SU-DHL-6 (cell line): ENCODE results near the gene PREX1.

Experiments
- H2AFZ ChIP-seq: fragments of 200-600 bp; sonication (generic); 2 replicates; pipeline ENCODE4 v1.6.1; 2014; ENCODE audit warnings: low read depth, mild to moderate bottlenecking, moderate library complexity, mixed read lengths, antibody characterized with exemption, low read length; ENCODE audit not compliant: severe bottlenecking
- H3F3A ChIP-seq: fragments of 200-600 bp; shearing (Covaris generic); 2 replicates; pipeline ENCODE4 v1.6.0; 2016; ENCODE audit warnings: antibody characterized with exemption, mild to moderate bottlenecking; ENCODE audit not compliant: insufficient read depth
- H3K27ac ChIP-seq: fragments of 200-600 bp; sonication (generic); 2 replicates; pipeline ENCODE4 v1.5.1; 2016; ENCODE audit warnings: low read depth, mild to moderate bottlenecking, low read length, moderate library complexity, mixed read lengths
- H3K27me3 ChIP-seq: fragments of 200-600 bp; sonication (generic), shearing (Covaris generic); 2 replicates; pipeline ENCODE4 v1.6.0; 2014; ENCODE audit warnings: mild to moderate bottlenecking, low read length
- H3K36me3 ChIP-seq: fragments of 200-600 bp; sonication (generic); 2 replicates; pipeline ENCODE4 v1.6.1; 2014; ENCODE audit warnings: mild to moderate bottlenecking, low read length, mixed read lengths
- H3K4me2 ChIP-seq: fragments of 300-600, 200-600 bp; shearing (Covaris generic), sonication (generic); 2 replicates; pipeline ENCODE4 v1.6.0; 2014; ENCODE audit warnings: low read length, low read depth, mild to moderate bottlenecking; ENCODE audit not compliant: poor library complexity, severe bottlenecking
- H3K4me3 ChIP-seq: fragments of 200-600 bp; sonication (generic); 2 replicates; pipeline ENCODE4 v1.5.1; 2014; ENCODE audit warnings: antibody characterized with exemption, low read length, mild to moderate bottlenecking, mixed read lengths; ENCODE audit not compliant: insufficient read depth, poor library complexity, severe bottlenecking
- H3K79me2 ChIP-seq: fragments of 200-600 bp; sonication (generic); 2 replicates; pipeline ENCODE4 v1.6.1; 2014; ENCODE audit warnings: mild to moderate bottlenecking, low read length, moderate library complexity; ENCODE audit not compliant: insufficient read depth
- H3K9ac ChIP-seq: fragments of 200-600 bp; sonication (generic); 2 replicates; pipeline ENCODE4 v1.7.0; 2014; ENCODE audit warnings: mild to moderate bottlenecking, low read length
- H3K9me2 ChIP-seq: fragments of 200-600 bp; sonication (generic); replicated peaks from 2 replicates; pipeline ENCODE4 v1.6.1; 2014; ENCODE audit warnings: low read length; ENCODE audit not compliant: insufficient read depth
- H3K9me3 ChIP-seq: fragments of 200-600 bp; sonication (generic); 2 replicates; pipeline ENCODE4 v1.6.1; 2014; ENCODE audit warnings: low read length, mixed read lengths; ENCODE audit not compliant: insufficient read depth
- H4K20me1 ChIP-seq: fragments of 200-600 bp; sonication (generic); 2 replicates; pipeline ENCODE4 v1.6.1; 2014; ENCODE audit warnings: low read depth, mild to moderate bottlenecking, antibody characterized with exemption, low read length, moderate library complexity, mixed read lengths
- EZH2phosphoT487 ChIP-seq: fragments of 200-600 bp; sonication (generic), shearing (Covaris generic); conservative IDR thresholded peaks from 2 replicates; pipeline ENCODE4 v1.6.1; 2018; ENCODE audit warnings: mild to moderate bottlenecking, antibody characterized with exemption, low read length, moderate library complexity, mixed read lengths
- TF ChIP-seq, protein P1 (sequence below): fragments of 200-600 bp; sonication (generic); IDR thresholded peaks from one replicate; pipeline ENCODE4 v1.5.1; 2017; ENCODE audit warnings: antibody characterized with exemption, mild to moderate bottlenecking, low read length, moderate library complexity; ENCODE audit not compliant: insufficient read depth, poor library complexity, severe bottlenecking

The PREX1 gene

GRCh38 chr20:48658505-48658904 is 169.3 kb downstream of the PREX1 start:
- no peak overlapping the region for H3K4me3 ChIP-seq
- H3K9me3 ChIP-seq, result no peaks in the 10 kb centered on the region
- H3K9ac ChIP-seq, result no peak overlapping the region
- H3K4me2 ChIP-seq, result no peak overlapping the region
- no peaks in the 10 kb centered on the region for H3K36me3 ChIP-seq
- no peaks in the 10 kb centered on the region for H4K20me1 ChIP-seq
- no peaks in the 10 kb centered on the region for H3F3A ChIP-seq
- no peaks in the 10 kb centered on the region for H3K9me2 ChIP-seq
- no peaks in the 10 kb centered on the region for H3K27me3 ChIP-seq
- no peak overlapping the region for H2AFZ ChIP-seq
- H3K79me2 ChIP-seq, result no peaks in the 10 kb centered on the region
- no peak for TF ChIP-seq EZH2phosphoT487
- TF ChIP-seq, protein P1, sequence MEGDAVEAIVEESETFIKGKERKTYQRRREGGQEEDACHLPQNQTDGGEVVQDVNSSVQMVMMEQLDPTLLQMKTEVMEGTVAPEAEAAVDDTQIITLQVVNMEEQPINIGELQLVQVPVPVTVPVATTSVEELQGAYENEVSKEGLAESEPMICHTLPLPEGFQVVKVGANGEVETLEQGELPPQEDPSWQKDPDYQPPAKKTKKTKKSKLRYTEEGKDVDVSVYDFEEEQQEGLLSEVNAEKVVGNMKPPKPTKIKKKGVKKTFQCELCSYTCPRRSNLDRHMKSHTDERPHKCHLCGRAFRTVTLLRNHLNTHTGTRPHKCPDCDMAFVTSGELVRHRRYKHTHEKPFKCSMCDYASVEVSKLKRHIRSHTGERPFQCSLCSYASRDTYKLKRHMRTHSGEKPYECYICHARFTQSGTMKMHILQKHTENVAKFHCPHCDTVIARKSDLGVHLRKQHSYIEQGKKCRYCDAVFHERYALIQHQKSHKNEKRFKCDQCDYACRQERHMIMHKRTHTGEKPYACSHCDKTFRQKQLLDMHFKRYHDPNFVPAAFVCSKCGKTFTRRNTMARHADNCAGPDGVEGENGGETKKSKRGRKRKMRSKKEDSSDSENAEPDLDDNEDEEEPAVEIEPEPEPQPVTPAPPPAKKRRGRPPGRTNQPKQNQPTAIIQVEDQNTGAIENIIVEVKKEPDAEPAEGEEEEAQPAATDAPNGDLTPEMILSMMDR, result no peak
- H3K27ac ChIP-seq, result no peak overlapping the region

DNA sequence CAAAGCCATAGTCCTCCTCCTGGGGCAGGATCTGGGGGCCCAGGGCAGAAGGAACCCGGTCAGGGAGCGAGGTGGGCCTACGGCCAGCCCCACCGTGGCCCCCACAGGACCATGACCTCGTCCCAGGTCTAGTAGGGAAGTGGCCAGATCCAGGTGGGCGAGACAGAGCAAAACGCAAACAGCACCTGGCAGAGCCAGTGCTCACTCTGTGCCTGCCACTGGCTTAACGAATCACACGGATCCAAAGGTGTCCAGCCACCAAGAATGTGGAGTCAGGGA is 169.7 kb downstream of the PREX1 start:
- Histone ChIP-seq H3K27ac (no peak overlapping the region), H3F3A (no peaks in the 10 kb centered on the region), H3K79me2 (no peaks in the 10 kb centered on the region), H3K4me2 (no peak overlapping the region), H4K20me1 (no peaks in the 10 kb centered on the region), H3K9me2 (no peaks in the 10 kb centered on the region), H2AFZ (no peak overlapping the region), H3K36me3 (no peaks in the 10 kb centered on the region), H3K9ac (no peak overlapping the region), H3K4me3 (no peak overlapping the region), H3K27me3 (no peaks in the 10 kb centered on the region), H3K9me3 (no peaks in the 10 kb centered on the region)
- TF ChIP-seq EZH2phosphoT487, result no peak

- Histone ChIP-seq H3K36me3 (no peaks in the 10 kb centered on the region), H3K79me2 (no peaks in the 10 kb centered on the region), H3K27me3 (no peaks in the 10 kb centered on the region), H3K27ac (no peak overlapping the region), H3K9me3 (no peaks in the 10 kb centered on the region), H3K4me3 (no peak overlapping the region), H4K20me1 (no peaks in the 10 kb centered on the region), H3K9ac (no peak overlapping the region), H3F3A (no peaks in the 10 kb centered on the region), H2AFZ (no peak overlapping the region), H3K4me2 (no peak overlapping the region), H3K9me2 (no peaks in the 10 kb centered on the region)
- TF ChIP-seq EZH2phosphoT487, result no peak
- TF ChIP-seq, protein P1, result peak; percentile 76
Observed at GRCh38 chr20:48657426-48658197, 170.2 kb downstream of the PREX1 start.

DNA sequence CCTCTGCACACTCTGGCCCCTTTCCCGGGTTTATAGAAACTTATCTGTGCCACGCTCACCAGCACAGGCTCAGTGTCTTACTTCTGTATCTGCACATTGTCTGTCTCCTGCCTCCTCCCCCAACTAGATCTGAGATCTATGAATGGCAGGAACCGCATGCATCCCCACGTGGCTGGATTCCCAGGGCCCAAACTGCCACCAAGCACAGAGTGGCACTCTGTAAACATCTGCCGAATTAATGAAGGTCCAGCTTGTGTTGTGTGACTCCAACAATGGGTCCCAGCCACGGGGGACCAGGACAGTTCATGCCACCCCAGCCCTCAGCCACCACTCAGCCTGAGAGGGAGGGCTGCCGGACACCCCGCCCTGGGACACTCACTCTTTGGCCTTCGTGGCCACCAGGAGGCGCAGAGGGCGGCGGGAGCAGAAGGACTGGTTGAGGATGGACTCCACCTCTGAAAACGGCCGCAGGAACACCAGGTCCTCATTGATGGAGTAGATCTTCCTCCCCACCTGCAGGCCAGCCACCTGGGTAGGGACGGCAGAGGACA is 171.1 kb downstream of the PREX1 start:
- H2AFZ ChIP-seq, result no peak overlapping the region

More for the DNA sequence above, 171.1 kb downstream of the PREX1 start:
- Histone ChIP-seq H3K36me3 (no peaks in the 10 kb centered on the region), H4K20me1 (no peaks in the 10 kb centered on the region), H3K9me2 (no peaks in the 10 kb centered on the region), H3K4me2 (no peak overlapping the region), H3K9me3 (no peaks in the 10 kb centered on the region), H3K4me3 (no peak overlapping the region), H3K27ac (no peak overlapping the region), H3F3A (no peaks in the 10 kb centered on the region), H3K79me2 (no peaks in the 10 kb centered on the region), H3K9ac (no peak overlapping the region), H3K27me3 (no peaks in the 10 kb centered on the region)
- no peak for TF ChIP-seq EZH2phosphoT487
- TF ChIP-seq, protein P1, result no peak
